ENCODE results near the gene HAS3. TPM values are rescaled to one million over a fixed set of nuclear protein-coding genes. Genes with fewer than 3 reads are reported as not detected.

The HAS3 gene
- total RNA-seq, 1 experiment from 2014 or later = 8.3 TPM

- no TSS peak for BruUV-seq (replicated peaks)
- Histone ChIP-seq H3K4me1 (no peaks in the 10 kb centered on the region), H3K27me3 (replicated peaks; ENCODE audit: control insufficient read depth, insufficient read depth, low read length) (no peaks in the 10 kb centered on the region), H3K4me3 (ENCODE audit: low read depth, low read length) (no peak overlapping the region), H3K9me3 (no peaks in the 10 kb centered on the region), H3K36me3 (ENCODE audit: control insufficient read depth, insufficient read depth, low read length) (peaks cover 11% of the 10 kb centered on the region)
- Mint-ChIP-seq H3K36me3 (ENCODE audit: insufficient read depth, unreplicated experiment) (peaks cover 94% of the 10 kb centered on the region), H3K4me3 (ENCODE audit: unreplicated experiment) (no peak overlapping the region), H3K4me1 (ENCODE audit: low read depth, unreplicated experiment) (no peaks in the 10 kb centered on the region), H3K9me3 (ENCODE audit: unreplicated experiment) (no peaks in the 10 kb centered on the region), H3K27me3 (ENCODE audit: insufficient read depth, unreplicated experiment) (no peaks in the 10 kb centered on the region), H3K27ac (ENCODE audit: unreplicated experiment) (no peak overlapping the region)
- POLR2A ChIA-PET = no interaction called here
- intact Hi-C loops (cut with micrococcal nuclease; ENCODE audit: unreplicated experiment) = no loop called here
- no peak for DNase-seq
- CTCF ChIA-PET = no interaction called here
- no peak for TF ChIP-seq CTCF (IDR thresholded peaks at IDR 0.05; ENCODE audit: insufficient read depth in 1 of 2, low read depth in 1 of 2, low read length in 1 of 2, severe bottlenecking in 1 of 2, unreplicated experiment in 1 of 2)
Observed at GRCh38 chr16:69157196-69157595, 51.7 kb downstream of the HAS3 start.

- no peaks in the 10 kb centered on the region for H3K27me3 Mint-ChIP-seq (ENCODE audit: insufficient read depth, unreplicated experiment)
- Histone ChIP-seq H3K4me3 (ENCODE audit: low read depth, low read length) (no peak overlapping the region), H3K27me3 (replicated peaks; ENCODE audit: control insufficient read depth, insufficient read depth, low read length) (no peaks in the 10 kb centered on the region), H3K9me3 (no peaks in the 10 kb centered on the region), H3K4me1 (no peaks in the 10 kb centered on the region), H3K36me3 (ENCODE audit: control insufficient read depth, insufficient read depth, low read length) (peaks cover 10% of the 10 kb centered on the region)
- H3K36me3 Mint-ChIP-seq (ENCODE audit: insufficient read depth, unreplicated experiment) = peaks cover 98% of the 10 kb centered on the region
- ChIA-PET CTCF (interaction anchor here (0.7 kb wide), 1 partner anchor 925 kb away, joined by 7 read pairs; the partner anchor contains the start of gene ESRP2), POLR2A (no interaction called here)
- H3K4me3 Mint-ChIP-seq (ENCODE audit: unreplicated experiment) = no peak overlapping the region
- DNase-seq = no peak
- no peaks in the 10 kb centered on the region for H3K9me3 Mint-ChIP-seq (ENCODE audit: unreplicated experiment)
- no peak for TF ChIP-seq CTCF (IDR thresholded peaks at IDR 0.05; ENCODE audit: insufficient read depth in 1 of 2, low read depth in 1 of 2, low read length in 1 of 2, severe bottlenecking in 1 of 2, unreplicated experiment in 1 of 2)
- no peak overlapping the region for H3K27ac Mint-ChIP-seq (ENCODE audit: unreplicated experiment)
- BruUV-seq (replicated peaks) = no TSS peak
- intact Hi-C loops (cut with micrococcal nuclease; ENCODE audit: unreplicated experiment) = no loop called here
- H3K4me1 Mint-ChIP-seq (ENCODE audit: low read depth, unreplicated experiment) = no peaks in the 10 kb centered on the region
Observed at GRCh38 chr16:69160192-69160591, 54.7 kb downstream of the HAS3 start.

GRCh38 chr16:69165584-69165983 is 60.1 kb downstream of the HAS3 start:
- H3K9me3 Mint-ChIP-seq (ENCODE audit: unreplicated experiment) = no peaks in the 10 kb centered on the region
- H3K36me3 Mint-ChIP-seq (ENCODE audit: insufficient read depth, unreplicated experiment) = peaks cover 89% of the 10 kb centered on the region
- no peaks in the 10 kb centered on the region for H3K27me3 ChIP-seq (replicated peaks; ENCODE audit: control insufficient read depth, insufficient read depth, low read length)
- H3K36me3 ChIP-seq (ENCODE audit: control insufficient read depth, insufficient read depth, low read length) = peaks cover 8% of the 10 kb centered on the region
- intact Hi-C loops (cut with micrococcal nuclease; ENCODE audit: unreplicated experiment) = no loop called here
- CTCF ChIA-PET = no interaction called here
- BruUV-seq (replicated peaks) = no TSS peak
- DNase-seq = no peak
- no peak overlapping the region for H3K27ac Mint-ChIP-seq (ENCODE audit: unreplicated experiment)
- no peak overlapping the region for H3K4me3 Mint-ChIP-seq (ENCODE audit: unreplicated experiment)
- no peaks in the 10 kb centered on the region for H3K9me3 ChIP-seq
- H3K27me3 Mint-ChIP-seq (ENCODE audit: insufficient read depth, unreplicated experiment) = no peaks in the 10 kb centered on the region
- peaks cover 9% of the 10 kb centered on the region for H3K4me1 ChIP-seq
- TF ChIP-seq CTCF (IDR thresholded peaks at IDR 0.05; ENCODE audit: insufficient read depth in 1 of 2, low read depth in 1 of 2, low read length in 1 of 2, severe bottlenecking in 1 of 2, unreplicated experiment in 1 of 2) = no peak
- H3K4me3 ChIP-seq (ENCODE audit: low read depth, low read length) = no peak overlapping the region
- H3K4me1 Mint-ChIP-seq (ENCODE audit: low read depth, unreplicated experiment) = peaks cover 7% of the 10 kb centered on the region
- POLR2A ChIA-PET = interaction anchor here (0.6 kb wide), 1 partner anchor 12 kb away, joined by 3 read pairs; no protein-coding TSS in a partner anchor

Data from Caco-2 (cell line).